ENCODE results near the gene C14orf119. TPM values are rescaled to one million over a fixed set of nuclear protein-coding genes. Genes with fewer than 3 reads are reported as not detected.

Gene C14orf119
- total RNA-seq, 1 experiment from 2014 or later = 46.8 TPM

- DNase-seq (ENCODE audit: low read depth, low spot score) = no peak
- Histone ChIP-seq H3K4me3 (replicated peaks in 1 of 2; ENCODE audit: low read depth in 1 of 2, low read length in 2 of 2) (no peak overlapping the region), H3K27ac (ENCODE audit: low read depth, low read length) (no peak overlapping the region), H3K9me3 (ENCODE audit: control insufficient read depth in 1 of 2, insufficient read depth in 1 of 2, low read depth in 1 of 2, low read length in 2 of 2) (no peaks in the 10 kb centered on the region), H3K9me2 (ENCODE audit: insufficient read depth) (no peaks in the 10 kb centered on the region), H3K36me3 (ENCODE audit: control insufficient read depth in 1 of 2, insufficient read depth in 2 of 2, low read length in 2 of 2) (no peaks in the 10 kb centered on the region), H3K9ac (ENCODE audit: low read length) (no peak overlapping the region), H3K4me1 (ENCODE audit: control insufficient read depth in 1 of 2, insufficient read depth in 2 of 2, low read length in 2 of 2) (no peaks in the 10 kb centered on the region), H3K27me3 (ENCODE audit: insufficient read depth, low read length) (no peaks in the 10 kb centered on the region), H2AFZ (ENCODE audit: low read depth, low read length, poor library complexity, severe bottlenecking) (no peak overlapping the region), H3K4me2 (ENCODE audit: low read length) (no peak overlapping the region), H3K79me2 (ENCODE audit: insufficient read depth, low read length) (no peaks in the 10 kb centered on the region), H4K20me1 (ENCODE audit: insufficient read depth) (no peaks in the 10 kb centered on the region)
- CTCF ChIA-PET = no interaction called here
- no TSS peak for BruUV-seq (replicated peaks)
- TF ChIP-seq ZNF274 (IDR thresholded peaks at IDR 0.05; ENCODE audit: low read depth, low read length) = no peak
- TF ChIP-seq EZH2 (IDR thresholded peaks at IDR 0.05) = no peak
- no peak for TF ChIP-seq EGR1 (IDR thresholded peaks at IDR 0.05; ENCODE audit: low read depth)
- no peak for TF ChIP-seq SRF (IDR thresholded peaks at IDR 0.05; ENCODE audit: low read depth)
- no peak for TF ChIP-seq EZH2phosphoT487 (IDR thresholded peaks at IDR 0.05; ENCODE audit: borderline replicate concordance)
- no peak for TF ChIP-seq ZFX (IDR thresholded peaks at IDR 0.05)
- TF ChIP-seq, protein P1, sequence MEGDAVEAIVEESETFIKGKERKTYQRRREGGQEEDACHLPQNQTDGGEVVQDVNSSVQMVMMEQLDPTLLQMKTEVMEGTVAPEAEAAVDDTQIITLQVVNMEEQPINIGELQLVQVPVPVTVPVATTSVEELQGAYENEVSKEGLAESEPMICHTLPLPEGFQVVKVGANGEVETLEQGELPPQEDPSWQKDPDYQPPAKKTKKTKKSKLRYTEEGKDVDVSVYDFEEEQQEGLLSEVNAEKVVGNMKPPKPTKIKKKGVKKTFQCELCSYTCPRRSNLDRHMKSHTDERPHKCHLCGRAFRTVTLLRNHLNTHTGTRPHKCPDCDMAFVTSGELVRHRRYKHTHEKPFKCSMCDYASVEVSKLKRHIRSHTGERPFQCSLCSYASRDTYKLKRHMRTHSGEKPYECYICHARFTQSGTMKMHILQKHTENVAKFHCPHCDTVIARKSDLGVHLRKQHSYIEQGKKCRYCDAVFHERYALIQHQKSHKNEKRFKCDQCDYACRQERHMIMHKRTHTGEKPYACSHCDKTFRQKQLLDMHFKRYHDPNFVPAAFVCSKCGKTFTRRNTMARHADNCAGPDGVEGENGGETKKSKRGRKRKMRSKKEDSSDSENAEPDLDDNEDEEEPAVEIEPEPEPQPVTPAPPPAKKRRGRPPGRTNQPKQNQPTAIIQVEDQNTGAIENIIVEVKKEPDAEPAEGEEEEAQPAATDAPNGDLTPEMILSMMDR (IDR thresholded peaks at IDR 0.05 in 2 of 3, conservative IDR thresholded peaks at IDR 0.05 in 1 of 3; ENCODE audit: borderline replicate concordance in 1 of 3, insufficient read depth in 1 of 3, low read depth in 2 of 3, low read length in 2 of 3) = no peak
- TF ChIP-seq SIN3A (IDR thresholded peaks at IDR 0.05; ENCODE audit: low read depth) = no peak
- TF ChIP-seq YY1 (IDR thresholded peaks at IDR 0.05; ENCODE audit: extremely low read depth, insufficient replicate concordance, low read depth, low read length) = no peak
- intact Hi-C loops (cut with micrococcal nuclease) = no loop called here
- RAD21 ChIA-PET (ENCODE audit: low non-redundant PET in 1 of 2, low total read pairs in 2 of 2, uncharacterized antibody in 2 of 2, unreplicated experiment in 2 of 2) = no interaction called here
- no peak for ATAC-seq
- POLR2A ChIA-PET = interaction anchor here (0.6 kb wide), 1 partner anchor 244 kb away, joined by 3 read pairs; no protein-coding TSS in a partner anchor
Measured at GRCh38 chr14:23126548-23127278, 31.4 kb downstream of the C14orf119 start.

All from HCT116 (cell line).